HS-5 (cell line): ENCODE data around the gene PACSIN2.

ENCODE experiments used
- DNase-seq: peaks from one replicate; pipeline ENCODE4 v3.0.0-alpha.2; 2012; ENCODE audit warnings: low read depth

The PACSIN2 gene

GRCh38 chr22:42905702-42906183, 109.2 kb downstream of the PACSIN2 start:
- no peak for DNase-seq

GRCh38 chr22:42905217-42905616, 109.7 kb downstream of the PACSIN2 start:
- no peak for DNase-seq

- no peak for DNase-seq
These were observed 110.9 kb downstream of the PACSIN2 start for GRCh38 chr22:42904050-42904449.

- DNase-seq: no peak
These were observed 112.0 kb downstream of the PACSIN2 start for GRCh38 chr22:42902875-42903510.

- no peak for DNase-seq
These were observed 113.0 kb downstream of the PACSIN2 start for GRCh38 chr22:42901790-42902508.

GRCh38 chr22:42897960-42898359, 117.0 kb downstream of the PACSIN2 start:
- no peak for DNase-seq

GRCh38 chr22:42895541-42895981, 119.4 kb downstream of the PACSIN2 start:
- DNase-seq: no peak

- DNase-seq: no peak
These were observed 119.9 kb downstream of the PACSIN2 start for GRCh38 chr22:42895087-42895486.

- no peak for DNase-seq
These were observed 121.4 kb downstream of the PACSIN2 start for GRCh38 chr22:42893371-42894150.

GRCh38 chr22:42892571-42893316, 122.2 kb downstream of the PACSIN2 start:
- DNase-seq: no peak

- no peak for DNase-seq
These were observed 122.8 kb downstream of the PACSIN2 start for GRCh38 chr22:42892156-42892555.

- no peak for DNase-seq
These were observed 123.3 kb downstream of the PACSIN2 start for GRCh38 chr22:42891696-42892095.

- DNase-seq: no peak
These were observed 123.9 kb downstream of the PACSIN2 start for GRCh38 chr22:42891008-42891407.

- no peak for DNase-seq
These were observed 125.6 kb downstream of the PACSIN2 start for GRCh38 chr22:42889304-42889703.

- DNase-seq: no peak
These were observed 127.1 kb downstream of the PACSIN2 start for GRCh38 chr22:42887523-42888507.

- DNase-seq: no peak
These were observed 127.8 kb downstream of the PACSIN2 start for GRCh38 chr22:42887120-42887519.

GRCh38 chr22:42885446-42885845, 129.5 kb downstream of the PACSIN2 start:
- no peak for DNase-seq

GRCh38 chr22:42884616-42885375, 130.2 kb downstream of the PACSIN2 start:
- no peak for DNase-seq

GRCh38 chr22:42883970-42884369, 131.0 kb downstream of the PACSIN2 start:
- no peak for DNase-seq

- no peak for DNase-seq
These were observed 131.8 kb downstream of the PACSIN2 start for GRCh38 chr22:42883121-42883520.
